Prostate gland (tissue), 2 donors: ENCODE measurements around the gene XXYLT1.

ENCODE experiments used
- POLR2A ChIP-seq: fragments of 450-650 bp; IDR thresholded peaks from one replicate; pipeline ENCODE4 v1.6.1; 2016; ENCODE audit warnings: antibody characterized with exemption, mild to moderate bottlenecking
- TF ChIP-seq, protein P1 (sequence below), 4 experiments: fragments of 200-600 bp in 2 of 4; fragments of 450-650 bp in 2 of 4; sonication (generic) in 2 of 4; IDR thresholded peaks; 1 replicate in 3 of 4; 2 replicates in 1 of 4; pipeline ENCODE4 v1.5.1; 2016 to 2019; ENCODE audit warnings: antibody characterized with exemption in 4 of 4, mild to moderate bottlenecking in 2 of 4, moderate library complexity in 2 of 4

DNA sequence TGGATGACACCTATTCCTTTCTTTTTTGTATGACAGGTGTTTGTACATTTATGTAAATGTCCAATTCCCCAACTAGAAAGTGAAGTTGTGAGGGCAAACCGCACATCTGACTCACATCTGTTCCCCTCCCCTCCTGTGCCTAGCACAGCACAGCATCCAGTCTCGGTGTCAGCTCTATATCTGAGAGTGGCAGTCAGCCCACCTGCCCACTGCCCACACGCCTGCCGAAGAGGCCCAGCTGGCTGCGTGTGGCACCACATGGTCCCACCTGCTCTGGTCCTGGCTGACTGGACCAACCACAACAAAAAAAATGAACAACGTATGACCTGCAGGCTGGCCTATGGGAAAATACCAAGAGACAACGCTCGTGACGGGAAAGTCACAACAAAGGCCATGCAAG, 62.8 kb downstream of the XXYLT1 start:
- no peak for TF ChIP-seq POLR2A
- TF ChIP-seq, protein P1, sequence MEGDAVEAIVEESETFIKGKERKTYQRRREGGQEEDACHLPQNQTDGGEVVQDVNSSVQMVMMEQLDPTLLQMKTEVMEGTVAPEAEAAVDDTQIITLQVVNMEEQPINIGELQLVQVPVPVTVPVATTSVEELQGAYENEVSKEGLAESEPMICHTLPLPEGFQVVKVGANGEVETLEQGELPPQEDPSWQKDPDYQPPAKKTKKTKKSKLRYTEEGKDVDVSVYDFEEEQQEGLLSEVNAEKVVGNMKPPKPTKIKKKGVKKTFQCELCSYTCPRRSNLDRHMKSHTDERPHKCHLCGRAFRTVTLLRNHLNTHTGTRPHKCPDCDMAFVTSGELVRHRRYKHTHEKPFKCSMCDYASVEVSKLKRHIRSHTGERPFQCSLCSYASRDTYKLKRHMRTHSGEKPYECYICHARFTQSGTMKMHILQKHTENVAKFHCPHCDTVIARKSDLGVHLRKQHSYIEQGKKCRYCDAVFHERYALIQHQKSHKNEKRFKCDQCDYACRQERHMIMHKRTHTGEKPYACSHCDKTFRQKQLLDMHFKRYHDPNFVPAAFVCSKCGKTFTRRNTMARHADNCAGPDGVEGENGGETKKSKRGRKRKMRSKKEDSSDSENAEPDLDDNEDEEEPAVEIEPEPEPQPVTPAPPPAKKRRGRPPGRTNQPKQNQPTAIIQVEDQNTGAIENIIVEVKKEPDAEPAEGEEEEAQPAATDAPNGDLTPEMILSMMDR (IDR thresholded peaks at IDR 0.05): no peak
